ENCODE results near the gene AUH.

GRCh38 chr9:91214086-91214485 is 147.6 kb downstream of the AUH start:
- TF ChIP-seq CTCF (conservative IDR thresholded peaks at IDR 0.05; ENCODE audit: low read length) (no peak), EZH2phosphoT487 (IDR thresholded peaks at IDR 0.05; ENCODE audit: borderline replicate concordance, low read depth, low read length) (no peak)
